H1 (cell line): Measurements from ENCODE around the gene ZSWIM4. TPM values are rescaled to one million over a fixed set of nuclear protein-coding genes. Genes with fewer than 3 reads are reported as not detected.

Experiments used
- RNF2 ChIP-seq: fragments of 200-900, 300-1000 bp; sonication (generic); IDR thresholded peaks from 2 replicates; pipeline ENCODE4 v1.7.1; 2016; ENCODE audit warnings: borderline replicate concordance, low read depth, mild to moderate bottlenecking, antibody characterized with exemption, low read length; ENCODE audit not compliant: poor library complexity, severe bottlenecking; ENCODE audit errors: missing control alignments
- TBP ChIP-seq: IDR thresholded peaks from 2 replicates; pipeline ENCODE4 v1.6.1; 2011; ENCODE audit warnings: low read depth, low read length, improper control_type of control experiment
- polyA plus RNA-seq, 7 experiments: library from polyadenylated mRNA; depleted of rRNA in 3 of 7; stranded (reverse) in 5 of 7; unstranded in 2 of 7; fragments of >200 nt in 5 of 7; fragments of 200-250 nt in 2 of 7; gene quantifications; 1 replicate in 5 of 7; 2 replicates in 1 of 7; 4 replicates in 1 of 7; pipeline versions ENCODE4 v1.2.1 to v1.2.3, GENCODE V29; 2011 to 2013; ENCODE audit warnings: missing spikeins in 2 of 7, mixed read lengths in 2 of 7
- total RNA-seq: library from RNA; stranded (reverse); fragmentation: NEBNext Ultra II Directional; extraction: Animal tissue kit (Norgen Biotek cat#: 25700); gene quantifications from 2 replicates; pipeline ENCODE4 v1.2.1, GENCODE V29; 2021

ZSWIM4 gene
- total and polyA plus RNA-seq, 2 of the 8 experiments (the other 6 are each of a cell fraction or from before 2014, with no cell fraction given): 12.2 to 31.1 TPM

DNA sequence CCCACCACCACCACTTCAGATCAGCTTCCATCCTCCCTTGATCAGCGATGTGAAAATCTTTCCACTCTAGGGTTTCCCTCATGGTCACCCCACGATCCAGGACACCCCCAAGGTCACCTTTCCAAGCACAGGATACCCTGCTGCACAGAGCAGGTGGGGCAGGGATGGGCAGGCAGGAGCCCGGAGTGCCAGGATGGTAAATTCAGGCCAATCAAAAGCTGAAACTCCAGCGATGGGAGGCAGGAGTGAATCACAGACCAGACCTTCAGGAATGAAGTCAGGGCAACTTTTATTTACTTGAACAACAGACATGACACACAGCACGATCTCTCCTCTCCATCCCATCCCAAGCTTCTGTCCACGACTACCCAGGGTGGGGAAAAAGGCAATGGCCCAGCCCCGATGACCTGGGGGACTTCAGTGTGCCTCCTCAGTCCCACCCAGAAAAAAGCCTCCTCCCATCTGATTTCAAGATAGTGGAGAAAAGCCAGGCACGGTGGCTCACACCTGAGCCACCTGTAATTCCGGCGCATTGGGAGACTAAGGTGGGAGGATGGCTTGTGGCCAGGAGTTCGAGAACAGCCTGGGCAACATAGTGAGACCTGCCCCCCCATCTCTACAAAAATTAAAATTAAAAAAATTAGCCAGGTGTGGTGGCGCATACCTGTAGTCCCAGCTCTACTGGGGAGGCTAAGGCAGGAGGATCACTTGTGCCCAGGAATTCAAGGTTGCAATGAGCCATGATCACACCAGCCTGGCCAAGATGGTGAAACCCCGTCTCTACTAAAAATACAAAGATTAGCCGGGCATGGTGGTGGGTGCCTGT is 39.2 kb downstream of the ZSWIM4 start (continued):
- TF ChIP-seq RNF2 (no peak), TBP (no peak)
